ENCODE measurements around the gene TASP1.

- TF ChIP-seq CBFB (IDR thresholded peaks at IDR 0.05; ENCODE audit: low read depth) = no peak
- no peak for TF ChIP-seq TCF7 (IDR thresholded peaks at IDR 0.05; ENCODE audit: borderline replicate concordance)
- no peak for TF ChIP-seq NFIC (IDR thresholded peaks at IDR 0.05; ENCODE audit: low read depth, low read length)
These were observed 67.1 kb downstream of the TASP1 start for GRCh38 chr20:13571662-13572061.

Data from GM12878 (cell line).